MCF 10A (cell line): ENCODE measurements around the gene HTR1D. TPM values are rescaled to one million over a fixed set of nuclear protein-coding genes. Genes with fewer than 3 reads are reported as not detected.

Experiments
- BruUV-seq: library from RNA; stranded (reverse); fragments of 400-500 nt; replicated peaks from 2 replicates; lab custom pipeline; 2021; lab: Mats Ljungman, UMichigan
- CTCF ChIA-PET: fragments of 300-600 bp; sonication (Branson Sonifier 250); formaldehyde crosslinking; extraction: SDS; loops from one replicate; lab custom pipeline; 2021; ENCODE audit warnings: antibody characterized with exemption, inconsistent platforms; lab: Yijun Ruan, JAX
- POLR2A ChIA-PET: fragments of 300-600, 350-650 bp; sonication (Branson Sonifier 250); formaldehyde crosslinking; extraction: SDS; loops from one replicate; lab custom pipeline; 2020; ENCODE audit warnings: antibody characterized with exemption, inconsistent platforms; lab: Yijun Ruan, JAX
- DNase-seq: peaks from one replicate; pipeline ENCODE4 v3.0.0-alpha.2; 2018; ENCODE audit not compliant: unreplicated experiment
- H3K27ac Mint-ChIP-seq: one replicate; pipeline ENCODE4 v1.8.0; 2022; ENCODE audit warnings: mild to moderate bottlenecking, low read depth, mixed read lengths; ENCODE audit not compliant: unreplicated experiment
- H3K27me3 Mint-ChIP-seq: one replicate; pipeline ENCODE4 v1.8.0; 2022; ENCODE audit warnings: mixed read lengths; ENCODE audit not compliant: insufficient read depth, unreplicated experiment
- H3K36me3 Mint-ChIP-seq: one replicate; pipeline ENCODE4 v1.8.0; 2022; ENCODE audit warnings: mild to moderate bottlenecking, moderate library complexity, mixed read lengths; ENCODE audit not compliant: insufficient read depth, unreplicated experiment
- H3K4me1 Mint-ChIP-seq: one replicate; pipeline ENCODE4 v1.8.0; 2022; ENCODE audit warnings: mixed read lengths; ENCODE audit not compliant: insufficient read depth, unreplicated experiment
- H3K4me3 Mint-ChIP-seq: one replicate; pipeline ENCODE4 v1.8.0; 2022; ENCODE audit warnings: mild to moderate bottlenecking, moderate library complexity, mixed read lengths; ENCODE audit not compliant: unreplicated experiment
- H3K9me3 Mint-ChIP-seq: one replicate; pipeline ENCODE4 v1.8.0; 2022; ENCODE audit warnings: mixed read lengths; ENCODE audit not compliant: unreplicated experiment
- intact Hi-C: fragments of 100-400 bp; cut with micrococcal nuclease; formaldehyde crosslinking; loops from 2 replicates; pipeline ENCODE4 v1.14.1; 2022
- total RNA-seq: library from RNA; stranded (reverse); gene quantifications from 2 replicates; pipeline ENCODE4 v1.2.3, GENCODE V29; 2022
- TF ChIP-seq, protein P1 (sequence below): fragments of 200-600 bp; IDR thresholded peaks from one replicate; pipeline ENCODE4 v1.8.0; 2022; ENCODE audit warnings: antibody characterized with exemption, mild to moderate bottlenecking; ENCODE audit not compliant: unreplicated experiment

Gene HTR1D
- total RNA-seq, 1 experiment from 2014 or later, result 0.35 TPM

DNA sequence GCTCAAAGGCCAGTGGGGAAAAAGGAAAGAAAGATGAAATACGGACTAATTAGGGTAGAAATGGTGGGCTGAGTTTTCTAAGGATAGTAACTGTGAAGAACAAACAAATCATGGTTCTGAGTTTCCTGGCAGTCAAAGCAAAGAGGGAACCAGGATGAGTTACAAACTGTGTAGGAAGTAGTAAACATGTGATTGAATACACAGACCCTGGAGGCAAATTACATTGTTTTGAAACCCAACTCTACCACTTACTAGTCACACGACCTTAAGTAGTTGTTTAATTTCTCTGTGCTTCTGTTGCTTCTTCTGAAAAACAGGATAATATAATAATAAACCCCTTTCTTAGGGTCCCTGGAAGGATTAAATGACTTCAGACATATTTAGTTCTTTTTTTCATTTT is 37.4 kb downstream of the HTR1D start:
- Mint-ChIP-seq H3K4me3 (no peak overlapping the region), H3K36me3 (no peaks in the 10 kb centered on the region), H3K9me3 (no peaks in the 10 kb centered on the region), H3K27me3 (no peaks in the 10 kb centered on the region), H3K27ac (no peak overlapping the region), H3K4me1 (no peaks in the 10 kb centered on the region)
- BruUV-seq, result no TSS peak
- TF ChIP-seq, protein P1, sequence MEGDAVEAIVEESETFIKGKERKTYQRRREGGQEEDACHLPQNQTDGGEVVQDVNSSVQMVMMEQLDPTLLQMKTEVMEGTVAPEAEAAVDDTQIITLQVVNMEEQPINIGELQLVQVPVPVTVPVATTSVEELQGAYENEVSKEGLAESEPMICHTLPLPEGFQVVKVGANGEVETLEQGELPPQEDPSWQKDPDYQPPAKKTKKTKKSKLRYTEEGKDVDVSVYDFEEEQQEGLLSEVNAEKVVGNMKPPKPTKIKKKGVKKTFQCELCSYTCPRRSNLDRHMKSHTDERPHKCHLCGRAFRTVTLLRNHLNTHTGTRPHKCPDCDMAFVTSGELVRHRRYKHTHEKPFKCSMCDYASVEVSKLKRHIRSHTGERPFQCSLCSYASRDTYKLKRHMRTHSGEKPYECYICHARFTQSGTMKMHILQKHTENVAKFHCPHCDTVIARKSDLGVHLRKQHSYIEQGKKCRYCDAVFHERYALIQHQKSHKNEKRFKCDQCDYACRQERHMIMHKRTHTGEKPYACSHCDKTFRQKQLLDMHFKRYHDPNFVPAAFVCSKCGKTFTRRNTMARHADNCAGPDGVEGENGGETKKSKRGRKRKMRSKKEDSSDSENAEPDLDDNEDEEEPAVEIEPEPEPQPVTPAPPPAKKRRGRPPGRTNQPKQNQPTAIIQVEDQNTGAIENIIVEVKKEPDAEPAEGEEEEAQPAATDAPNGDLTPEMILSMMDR, result no peak
- ChIA-PET POLR2A (interaction anchor here (0.6 to 4.5 kb wide), 3 partner anchors 12 to 171 kb away, joined by 3 to 45 read pairs (median 4); partner anchors contain the start of gene LUZP1), CTCF (interaction anchor here (1.1 to 14.9 kb wide), 2 partner anchors 13 to 82 kb away, joined by 3 to 405 read pairs; no protein-coding TSS in a partner anchor)
- intact Hi-C loops, result loop anchor here (1.0 kb wide), 1 partner anchor 81 kb away; no protein-coding TSS in a partner anchor
- no peak for DNase-seq

- H3K27ac Mint-ChIP-seq, result no peak overlapping the region
- CTCF ChIA-PET, result interaction anchor here (0.5 to 14.9 kb wide), 4 partner anchors 14 to 317 kb away, joined by 3 to 405 read pairs (median 3); no protein-coding TSS in a partner anchor
- DNase-seq, result no peak
- H3K4me1 Mint-ChIP-seq, result no peaks in the 10 kb centered on the region
- TF ChIP-seq, protein P1, result peak; percentile 19
- no peak overlapping the region for H3K4me3 Mint-ChIP-seq
- intact Hi-C loops, result loop anchor here (1.0 kb wide), 1 partner anchor 80 kb away; no protein-coding TSS in a partner anchor
- H3K36me3 Mint-ChIP-seq, result no peaks in the 10 kb centered on the region
- BruUV-seq, result no TSS peak
- H3K9me3 Mint-ChIP-seq, result no peaks in the 10 kb centered on the region
- no peaks in the 10 kb centered on the region for H3K27me3 Mint-ChIP-seq
- POLR2A ChIA-PET, result interaction anchor here (0.6 to 4.5 kb wide), 5 partner anchors 11 to 79 kb away, joined by 3 to 45 read pairs (median 4); partner anchors contain the start of gene LUZP1
Observed at GRCh38 chr1:23178950-23179349, 38.4 kb downstream of the HTR1D start.

DNA sequence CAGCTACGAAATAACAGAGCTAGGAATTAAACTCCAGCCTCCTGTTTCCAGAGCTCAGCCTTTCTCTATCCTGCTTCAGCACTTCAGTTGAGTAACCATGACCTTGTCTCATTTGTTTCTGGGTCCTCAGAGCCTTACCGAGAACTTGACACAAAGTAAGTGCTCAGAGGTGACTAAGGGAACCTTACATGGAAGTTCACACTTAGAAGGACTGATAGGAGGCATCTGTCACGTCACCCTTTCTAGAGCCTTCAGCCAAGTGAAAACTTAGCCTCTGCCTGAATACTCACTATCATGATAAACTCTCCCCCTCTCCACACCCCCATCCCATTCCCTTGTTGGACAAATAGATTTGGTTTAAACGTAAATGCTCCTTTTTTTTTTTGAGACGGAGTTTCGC is 38.9 kb downstream of the HTR1D start:
- ChIA-PET POLR2A (interaction anchor here (0.5 to 4.5 kb wide), 7 partner anchors 10 to 194 kb away, joined by 3 to 45 read pairs (median 3); partner anchors contain the start of gene LUZP1), CTCF (interaction anchor here (0.5 to 14.9 kb wide), 5 partner anchors 15 to 318 kb away, joined by 3 to 405 read pairs (median 3); no protein-coding TSS in a partner anchor)
- H3K27ac Mint-ChIP-seq, result no peak overlapping the region
- no peak for DNase-seq
- intact Hi-C loops, result no loop called here
- BruUV-seq, result no TSS peak
- TF ChIP-seq, protein P1, result no peak
- H3K4me1 Mint-ChIP-seq, result no peaks in the 10 kb centered on the region
- no peaks in the 10 kb centered on the region for H3K36me3 Mint-ChIP-seq
- H3K27me3 Mint-ChIP-seq, result no peaks in the 10 kb centered on the region
- H3K9me3 Mint-ChIP-seq, result no peaks in the 10 kb centered on the region
- H3K4me3 Mint-ChIP-seq, result peak overlapping the region; percentile 65
